ENCODE data around the gene STOX1. TPM values are rescaled to one million over a fixed set of nuclear protein-coding genes. Genes with fewer than 3 reads are reported as not detected.

Gene STOX1
- total and polyA plus RNA-seq, 2 of the 13 experiments (the other 11 are each of a cell fraction or from before 2014, with no cell fraction given): 2.5 to 6.0 TPM

GRCh38 chr10:68876246-68877138 is 49.2 kb downstream of the STOX1 start:
- peak overlapping the region; percentile 63 for H3K4me2 ChIP-seq (ENCODE audit: low read depth, low read length)
- no peaks in the 10 kb centered on the region for H3K27me3 ChIP-seq (ENCODE audit: control insufficient read depth in 1 of 2, insufficient read depth in 2 of 2, low read length in 2 of 2)
- H2AFZ ChIP-seq (ENCODE audit: low read length): no peak overlapping the region
- peak overlapping the region; percentile 57 for H3K9ac ChIP-seq (ENCODE audit: insufficient read depth, low read depth, low read length)
- no peaks in the 10 kb centered on the region for H3K79me2 ChIP-seq (ENCODE audit: insufficient read depth, low read length)
- ChIA-PET CTCF (ENCODE audit: low intra/inter-chr PET ratio, low total read pairs) (no interaction called here), POLR2A (interaction anchor here (0.6 to 2.3 kb wide), 12 partner anchors 17 to 545 kb away, joined by 3 to 31 read pairs (median 4); partner anchors contain the start of genes CCAR1, DDX50, HNRNPH3 and PBLD)
- ATAC-seq: peak; percentile 96
- FAIRE-seq: peak; percentile 94
- intact Hi-C loops (cut with micrococcal nuclease; ENCODE audit: unreplicated experiment): loop anchor here (5.0 kb wide), 1 partner anchor 49 kb away; the partner anchor contains the start of gene STOX1
- peaks cover 66% of the 10 kb centered on the region for H3K4me1 ChIP-seq (ENCODE audit: insufficient read depth, low read length)
- no peaks in the 10 kb centered on the region for H3K9me3 ChIP-seq (ENCODE audit: low read length)
- peak overlapping the region in 1 of 3 experiments; percentile 15; a peak in 2 of 6 replicates for H3K4me3 ChIP-seq (replicated peaks in 1 of 3; ENCODE audit: insufficient read depth in 1 of 3, low read depth in 2 of 3, low read length in 3 of 3)
- WGBS (ENCODE audit: low lambda C conversion rate): 15% methylated on average over 15 of the region's 15 CpGs
- in situ Hi-C loops (cut with HindIII; ENCODE audit: extremely low pct_ligation_motif_present, low pct_unique_long_range_greater_than_20kb): no loop called here
- H3K27ac ChIP-seq (ENCODE audit: extremely low read length, insufficient read depth, low read length): peak overlapping the region; percentile 91
- no peaks in the 10 kb centered on the region for H4K20me1 ChIP-seq (ENCODE audit: insufficient read depth, low read length)
- no peaks in the 10 kb centered on the region for H3K36me3 ChIP-seq (replicated peaks in 1 of 2; ENCODE audit: control insufficient read depth in 1 of 2, insufficient read depth in 2 of 2, low read length in 2 of 2)
- DNase-seq (ENCODE audit: low spot score): peak; percentile 96
- BruUV-seq (replicated peaks): TSS peak; percentile 66
- peak; percentile 88 for TF ChIP-seq TARDBP (CRISPR knock-in tag; IDR thresholded peaks at IDR 0.05)
- TF ChIP-seq THAP11 (CRISPR knock-in tag; IDR thresholded peaks at IDR 0.05): peak; percentile 68
- TF ChIP-seq TEAD2 (CRISPR knock-in tag; IDR thresholded peaks at IDR 0.05): no peak
- TF ChIP-seq ZNF564 (CRISPR knock-in tag; IDR thresholded peaks at IDR 0.05): 0 out of 2 replicates have a peak, but pooled peaks have one; percentile 32
- TF ChIP-seq ZNF335 (CRISPR knock-in tag; IDR thresholded peaks at IDR 0.05): peak; percentile 69
- no peak for TF ChIP-seq TERF1 (CRISPR knock-in tag; IDR thresholded peaks at IDR 0.05)
- no peak for TF ChIP-seq ZBTB1 (CRISPR knock-in tag; IDR thresholded peaks at IDR 0.05; ENCODE audit: borderline replicate concordance)
- peak; percentile 41; the same call in 1 of the 2 replicates for TF ChIP-seq TFDP1 (CRISPR knock-in tag; IDR thresholded peaks at IDR 0.05; ENCODE audit: borderline replicate concordance)
- TF ChIP-seq REST (IDR thresholded peaks at IDR 0.05; ENCODE audit: borderline replicate concordance in 1 of 2, low read depth in 1 of 2, low read length in 2 of 2): peak in 1 of 2 experiments; percentile 72; a peak in 2 of 4 replicates
- peak; percentile 75 for TF ChIP-seq MLX (CRISPR knock-in tag; IDR thresholded peaks at IDR 0.05)
- no peak for TF ChIP-seq REL (CRISPR knock-in tag; conservative IDR thresholded peaks at IDR 0.05)
- peak; percentile 89 for TF ChIP-seq SOX5 (CRISPR knock-in tag; IDR thresholded peaks at IDR 0.05; ENCODE audit: borderline replicate concordance)
- TF ChIP-seq ZNF616 (CRISPR knock-in tag; IDR thresholded peaks at IDR 0.05; ENCODE audit: low read depth): no peak
- TF ChIP-seq SCMH1 (CRISPR knock-in tag; IDR thresholded peaks at IDR 0.05; ENCODE audit: borderline replicate concordance): no peak
- TF ChIP-seq KMT2A (CRISPR knock-in tag; IDR thresholded peaks at IDR 0.05): peak; percentile 73; the same call in 1 of the 2 replicates
- no peak for TF ChIP-seq KAT7 (CRISPR knock-in tag; IDR thresholded peaks at IDR 0.05; ENCODE audit: borderline replicate concordance)
- TF ChIP-seq ZNF660 (CRISPR knock-in tag; IDR thresholded peaks at IDR 0.05; ENCODE audit: borderline replicate concordance, low read depth): no peak
